Endothelial cell of umbilical vein (primary cell): Measurements from ENCODE around the gene FRMD5. TPM values are rescaled to one million over a fixed set of nuclear protein-coding genes. Genes with fewer than 3 reads are reported as not detected.

ENCODE experiments used
- BruUV-seq: library from RNA; stranded (reverse); fragments of 400-500 nt; replicated peaks from 2 replicates; lab custom pipeline; 2021; lab: Mats Ljungman, UMichigan
- CTCF ChIA-PET: fragments of 300-600, 350-600 bp; sonication (Branson Sonifier 250); formaldehyde crosslinking; loops from one replicate; lab custom pipeline; 2021; ENCODE audit warnings: antibody characterized with exemption, inconsistent platforms; lab: Charles Lee
- POLR2A ChIA-PET: fragments of 300-600, 350-600 bp; sonication (Branson Sonifier 250); formaldehyde crosslinking; loops from one replicate; lab custom pipeline; 2021; ENCODE audit warnings: antibody characterized with exemption, inconsistent platforms; lab: Charles Lee
- DNase-seq: peaks from one replicate; pipeline ENCODE4 v3.0.0-alpha.2; 2011; ENCODE audit warnings: low read depth, low spot score
- FAIRE-seq: peaks from 2 replicates; lab custom pipeline; 2011; peaks lifted over from hg19 to GRCh38; lab: Jason Lieb, UNC
- H2AFZ ChIP-seq: 2 replicates; pipeline ENCODE4 v1.6.0; 2012; ENCODE audit warnings: low read depth, low read length, control low read depth, inconsistent platforms
- H3K27ac ChIP-seq: 2 replicates; pipeline ENCODE4 v1.5.1; 2011; ENCODE audit warnings: low read depth, mild to moderate bottlenecking, control low read depth, low read length, moderate library complexity; ENCODE audit not compliant: insufficient read depth
- H3K27me3 ChIP-seq, 2 experiments: 2 replicates each; pipeline versions ENCODE4 v1.6.0 to v1.6.1; 2011; ENCODE audit warnings: low read length in 2 of 2, mixed read lengths in 1 of 2; ENCODE audit not compliant: control insufficient read depth in 2 of 2, insufficient read depth in 2 of 2
- H3K36me3 ChIP-seq, 2 experiments: 2 replicates in 1 of 2; 3 replicates in 1 of 2; pipeline ENCODE4 v1.5.1; 2011; ENCODE audit warnings: low read length in 2 of 2, mild to moderate bottlenecking in 1 of 2, moderate library complexity in 1 of 2; ENCODE audit not compliant: control insufficient read depth in 2 of 2, insufficient read depth in 2 of 2; ENCODE audit errors: extremely low read depth in 1 of 2
- H3K4me1 ChIP-seq: 3 replicates; pipeline ENCODE4 v1.5.1; 2011; ENCODE audit warnings: mild to moderate bottlenecking, low read length; ENCODE audit not compliant: control insufficient read depth, insufficient read depth; ENCODE audit errors: extremely low read depth
- H3K4me2 ChIP-seq: 2 replicates; pipeline ENCODE4 v1.6.1; 2011; ENCODE audit warnings: low read length, control low read depth, mixed read lengths; ENCODE audit not compliant: insufficient read depth
- H3K4me3 ChIP-seq, 3 experiments: fragments of 200-600 bp in 1 of 3; sonication (generic), shearing (Covaris generic) in 1 of 3; replicated peaks in 1 of 3; 2 replicates each; pipeline ENCODE4 v1.5.1; 2011 to 2016; ENCODE audit warnings: control low read depth in 3 of 3, low read length in 3 of 3, mild to moderate bottlenecking in 2 of 3, inconsistent platforms in 1 of 3, low read depth in 1 of 3, moderate library complexity in 1 of 3; ENCODE audit not compliant: insufficient read depth in 1 of 3
- H3K79me2 ChIP-seq: 2 replicates; pipeline ENCODE4 v1.6.0; 2012; ENCODE audit warnings: low read length, inconsistent platforms; ENCODE audit not compliant: control insufficient read depth, insufficient read depth
- H3K9ac ChIP-seq: replicated peaks from 2 replicates; pipeline ENCODE3; 2011; ENCODE audit warnings: low read length, control low read depth; ENCODE audit not compliant: insufficient read depth; ENCODE audit errors: extremely low read depth
- H3K9me1 ChIP-seq: replicated peaks from 3 replicates; pipeline ENCODE4 v1.6.0; 2011; ENCODE audit warnings: mild to moderate bottlenecking, low read length; ENCODE audit not compliant: control insufficient read depth, insufficient read depth; ENCODE audit errors: extremely low read depth
- H3K9me3 ChIP-seq: replicated peaks from 2 replicates; pipeline ENCODE4 v1.5.1; 2012; ENCODE audit warnings: low read length, inconsistent platforms; ENCODE audit not compliant: control insufficient read depth, insufficient read depth
- H4K20me1 ChIP-seq: replicated peaks from 2 replicates; pipeline ENCODE3; 2011; ENCODE audit warnings: mild to moderate bottlenecking, low read length; ENCODE audit not compliant: control insufficient read depth, insufficient read depth; ENCODE audit errors: extremely low read depth
- EZH2 ChIP-seq: IDR thresholded peaks from 2 replicates; pipeline ENCODE4 v1.6.1; 2012; ENCODE audit warnings: borderline replicate concordance, low read depth, mild to moderate bottlenecking, moderate library complexity, low read length, inconsistent platforms; ENCODE audit not compliant: severe bottlenecking
- FOS ChIP-seq: IDR thresholded peaks from 2 replicates; pipeline ENCODE4 v1.6.1; 2011; ENCODE audit warnings: mild to moderate bottlenecking, low read length, moderate library complexity, borderline replicate concordance; ENCODE audit not compliant: insufficient read depth
- GATA2 ChIP-seq: IDR thresholded peaks from 2 replicates; pipeline ENCODE4 v1.7.0; 2011; ENCODE audit warnings: low read depth, mild to moderate bottlenecking, moderate library complexity, mixed read lengths, low read length; ENCODE audit not compliant: insufficient read length, insufficient read depth
- JUN ChIP-seq: IDR thresholded peaks from 2 replicates; pipeline ENCODE4 v1.6.1; 2011; ENCODE audit warnings: borderline replicate concordance, low read depth; ENCODE audit not compliant: insufficient read length, insufficient read depth
- MYC ChIP-seq: IDR thresholded peaks from one replicate; pipeline ENCODE4 v1.6.1; 2011; ENCODE audit warnings: mild to moderate bottlenecking, low read depth, low read length
- POLR2A ChIP-seq: IDR thresholded peaks from 2 replicates; pipeline ENCODE4 v1.6.1; 2012; ENCODE audit warnings: low read depth, mild to moderate bottlenecking, control low read depth, low read length
- POLR2AphosphoS5 ChIP-seq: IDR thresholded peaks from 2 replicates; pipeline ENCODE4 v1.6.1; 2012; ENCODE audit warnings: low read depth, mild to moderate bottlenecking, control low read depth, low read length, moderate library complexity; ENCODE audit not compliant: insufficient read depth
- dilution Hi-C: fragments of 300-500 bp; cut with MboI; formaldehyde crosslinking; loops from one replicate; pipeline ENCODE4 v1.15.0; 2019; ENCODE audit warnings: low sequenced_read_pairs; ENCODE audit not compliant: extremely low pct_ligation_motif_present
- intact Hi-C: fragments of 100-400 bp; cut with micrococcal nuclease; formaldehyde crosslinking; loops from one replicate; pipeline ENCODE4 v1.10.0; 2022
- polyA plus RNA-seq, 4 experiments: library from polyadenylated mRNA; depleted of rRNA in 3 of 4; stranded (reverse) in 3 of 4; unstranded in 1 of 4; fragments of >200 nt; gene quantifications; 2 replicates each; pipeline versions ENCODE4 v1.2.1 to v1.2.3, GENCODE V29; 2011 to 2012; ENCODE audit warnings: missing spikeins in 1 of 4
- total RNA-seq: library from RNA; stranded (reverse); gene quantifications from 2 replicates; pipeline ENCODE4 v1.2.3, GENCODE V29; 2021
- TF ChIP-seq, protein P1 (sequence below), 2 donors: IDR thresholded peaks; 1 replicate in 1 of 2; 2 replicates in 1 of 2; pipeline ENCODE4 v1.5.1; 2011; ENCODE audit warnings: low read length in 2 of 2, mild to moderate bottlenecking in 2 of 2, moderate library complexity in 2 of 2, control low read depth in 1 of 2, inconsistent platforms in 1 of 2, low read depth in 1 of 2; ENCODE audit not compliant: insufficient read depth in 1 of 2; ENCODE audit errors: extremely low read depth in 1 of 2
- TF ChIP-seq, protein P2 (sequence below): IDR thresholded peaks from 2 replicates; pipeline ENCODE4 v1.6.1; 2011; ENCODE audit not compliant: insufficient read depth, insufficient read length

FRMD5 gene
- total and polyA plus RNA-seq, 2 donors (not counting 3 experiments of a cell fraction or from before 2014, with no cell fraction given): 16.7 to 20.2 TPM

DNA sequence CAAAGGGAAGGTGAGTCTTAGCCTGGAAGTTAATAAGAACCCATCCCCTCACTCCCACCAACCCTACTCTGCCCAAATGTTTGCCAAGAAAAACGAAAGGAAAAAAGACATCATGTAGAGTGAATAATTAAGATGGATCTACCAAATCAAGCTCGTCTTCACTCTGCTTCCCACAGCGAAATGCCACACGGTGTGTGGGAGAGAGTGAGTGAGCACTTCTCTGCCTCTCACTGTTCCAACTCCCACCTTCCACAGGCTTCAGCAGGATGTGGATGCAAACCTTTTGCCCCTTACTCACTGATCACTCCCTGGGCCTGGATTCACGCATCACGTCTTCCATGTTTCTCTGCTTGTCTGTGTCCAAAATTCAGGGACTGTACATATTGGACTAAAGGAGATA is 282.9 kb downstream of the FRMD5 start:
- Histone ChIP-seq H3K36me3 (peaks cover 0 to 5% of the 10 kb centered on the region in 2 experiments), H3K4me1 (peaks cover 38% of the 10 kb centered on the region), H2AFZ (no peak overlapping the region), H4K20me1 (no peaks in the 10 kb centered on the region), H3K9me1 (no peaks in the 10 kb centered on the region), H3K9ac (no peak overlapping the region), H3K79me2 (no peaks in the 10 kb centered on the region), H3K9me3 (no peaks in the 10 kb centered on the region), H3K4me2 (no peak overlapping the region), H3K4me3 (no peak overlapping the region), H3K27ac (peak overlapping the region; percentile 89), H3K27me3 (no peaks in the 10 kb centered on the region)
- TF ChIP-seq JUN: no peak
- TF ChIP-seq MYC: no peak
- no peak for TF ChIP-seq FOS
- TF ChIP-seq POLR2A: no peak
- TF ChIP-seq, protein P1, sequence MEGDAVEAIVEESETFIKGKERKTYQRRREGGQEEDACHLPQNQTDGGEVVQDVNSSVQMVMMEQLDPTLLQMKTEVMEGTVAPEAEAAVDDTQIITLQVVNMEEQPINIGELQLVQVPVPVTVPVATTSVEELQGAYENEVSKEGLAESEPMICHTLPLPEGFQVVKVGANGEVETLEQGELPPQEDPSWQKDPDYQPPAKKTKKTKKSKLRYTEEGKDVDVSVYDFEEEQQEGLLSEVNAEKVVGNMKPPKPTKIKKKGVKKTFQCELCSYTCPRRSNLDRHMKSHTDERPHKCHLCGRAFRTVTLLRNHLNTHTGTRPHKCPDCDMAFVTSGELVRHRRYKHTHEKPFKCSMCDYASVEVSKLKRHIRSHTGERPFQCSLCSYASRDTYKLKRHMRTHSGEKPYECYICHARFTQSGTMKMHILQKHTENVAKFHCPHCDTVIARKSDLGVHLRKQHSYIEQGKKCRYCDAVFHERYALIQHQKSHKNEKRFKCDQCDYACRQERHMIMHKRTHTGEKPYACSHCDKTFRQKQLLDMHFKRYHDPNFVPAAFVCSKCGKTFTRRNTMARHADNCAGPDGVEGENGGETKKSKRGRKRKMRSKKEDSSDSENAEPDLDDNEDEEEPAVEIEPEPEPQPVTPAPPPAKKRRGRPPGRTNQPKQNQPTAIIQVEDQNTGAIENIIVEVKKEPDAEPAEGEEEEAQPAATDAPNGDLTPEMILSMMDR (IDR thresholded peaks at IDR 0.05; ENCODE audit: extremely low read depth in 1 of 2, insufficient read depth in 1 of 2, low read depth in 1 of 2, low read length in 2 of 2): no peak
- TF ChIP-seq POLR2AphosphoS5: no peak
- TF ChIP-seq GATA2: no peak
- TF ChIP-seq, protein P2, sequence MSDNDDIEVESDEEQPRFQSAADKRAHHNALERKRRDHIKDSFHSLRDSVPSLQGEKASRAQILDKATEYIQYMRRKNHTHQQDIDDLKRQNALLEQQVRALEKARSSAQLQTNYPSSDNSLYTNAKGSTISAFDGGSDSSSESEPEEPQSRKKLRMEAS: no peak
- TF ChIP-seq EZH2: no peak
- dilution Hi-C loops: no loop called here
- FAIRE-seq (no peak), DNase-seq (no peak)
- intact Hi-C loops: loop anchor here (5.0 to 10.0 kb wide), 2 partner anchors 283 to 375 kb away; partner anchors contain the start of genes FRMD5 and GOLM2
- BruUV-seq: no TSS peak
- ChIA-PET POLR2A (no interaction called here), CTCF (interaction anchor here (1.0 kb wide), 1 partner anchor 154 kb away, joined by 4 read pairs; no protein-coding TSS in a partner anchor)
